HG02763 (cell line): ENCODE data around the gene KIF26B.

Source experiments
- ATAC-seq: cut with Tn5 transposase; IDR thresholded peaks from one replicate; pipeline ENCODE4 v1.9.1; 2021; ENCODE audit warnings: mild to moderate bottlenecking, moderate library complexity; ENCODE audit not compliant: unreplicated experiment

The KIF26B gene

DNA sequence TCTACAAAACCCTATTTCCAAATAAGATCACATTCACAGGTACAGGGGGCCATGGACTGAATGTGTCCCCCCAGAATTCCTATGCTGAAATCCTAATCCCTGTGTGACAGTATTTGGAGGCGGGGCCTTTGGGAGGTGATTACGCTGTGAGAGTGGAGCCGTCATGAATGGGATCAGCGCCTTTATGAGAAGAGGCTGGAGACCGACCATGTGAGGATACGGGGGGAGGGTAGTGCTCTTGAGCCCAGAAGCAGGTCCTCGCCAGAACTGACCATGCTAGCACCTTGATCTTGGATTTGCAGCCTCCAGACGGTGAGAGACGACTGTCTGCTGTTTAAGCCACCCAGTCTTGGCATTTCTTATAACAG lies 23.8 kb upstream of the KIF26B start:
- ATAC-seq = no peak

DNA sequence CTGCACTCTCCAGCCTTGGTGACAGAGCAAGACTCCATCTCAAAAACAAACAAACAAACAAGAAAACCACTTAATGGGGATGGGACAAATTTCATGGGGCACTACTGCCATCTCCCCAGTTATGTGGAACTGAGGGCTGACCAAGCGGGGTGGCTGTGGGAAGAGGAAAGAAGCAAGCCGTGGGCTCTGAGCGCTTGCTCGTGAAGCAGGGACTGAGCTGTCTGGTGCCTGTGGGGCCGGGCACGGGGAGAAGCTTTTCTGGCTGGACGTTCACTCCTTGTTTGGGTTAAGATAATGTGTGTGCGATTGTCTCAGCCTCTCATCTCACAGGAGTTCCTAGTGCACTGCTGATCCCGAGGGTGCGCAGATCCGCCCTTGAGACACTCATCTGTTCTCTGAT lies 22.0 kb upstream of the KIF26B start:
- ATAC-seq = no peak

DNA sequence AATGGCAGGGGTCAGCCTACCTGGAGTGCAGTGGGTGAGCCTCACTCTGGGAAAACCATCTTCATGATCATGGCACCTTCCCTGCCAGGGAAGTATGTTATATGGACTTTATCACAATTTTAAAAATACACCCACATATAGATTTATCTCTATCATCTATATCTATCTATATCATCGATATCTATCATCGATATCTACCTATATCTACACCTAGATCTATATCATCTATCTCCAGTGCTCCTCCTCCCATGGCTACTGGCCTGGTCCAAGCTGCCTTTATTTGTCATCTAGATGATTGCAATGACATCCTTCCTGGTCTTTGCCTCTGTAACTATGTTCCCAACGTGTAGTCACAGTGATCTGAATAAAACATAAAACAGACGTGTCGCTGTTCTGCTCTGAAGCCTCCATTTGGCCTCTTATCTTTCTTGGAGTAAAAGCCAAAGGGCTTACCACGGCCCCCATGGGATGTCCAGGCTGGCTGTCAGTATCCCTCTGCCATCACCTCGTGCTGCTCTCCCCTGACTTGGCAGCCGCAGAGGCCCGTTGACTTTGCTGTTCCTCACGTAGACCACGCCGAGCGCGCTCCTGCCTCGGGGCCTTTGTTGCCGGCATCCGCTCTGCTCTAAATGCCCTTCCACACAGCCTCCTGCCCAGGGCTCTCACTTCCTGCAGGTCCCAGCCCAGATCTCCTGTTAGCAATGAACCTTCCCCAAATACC lies 20.6 kb upstream of the KIF26B start:
- no peak for ATAC-seq

DNA sequence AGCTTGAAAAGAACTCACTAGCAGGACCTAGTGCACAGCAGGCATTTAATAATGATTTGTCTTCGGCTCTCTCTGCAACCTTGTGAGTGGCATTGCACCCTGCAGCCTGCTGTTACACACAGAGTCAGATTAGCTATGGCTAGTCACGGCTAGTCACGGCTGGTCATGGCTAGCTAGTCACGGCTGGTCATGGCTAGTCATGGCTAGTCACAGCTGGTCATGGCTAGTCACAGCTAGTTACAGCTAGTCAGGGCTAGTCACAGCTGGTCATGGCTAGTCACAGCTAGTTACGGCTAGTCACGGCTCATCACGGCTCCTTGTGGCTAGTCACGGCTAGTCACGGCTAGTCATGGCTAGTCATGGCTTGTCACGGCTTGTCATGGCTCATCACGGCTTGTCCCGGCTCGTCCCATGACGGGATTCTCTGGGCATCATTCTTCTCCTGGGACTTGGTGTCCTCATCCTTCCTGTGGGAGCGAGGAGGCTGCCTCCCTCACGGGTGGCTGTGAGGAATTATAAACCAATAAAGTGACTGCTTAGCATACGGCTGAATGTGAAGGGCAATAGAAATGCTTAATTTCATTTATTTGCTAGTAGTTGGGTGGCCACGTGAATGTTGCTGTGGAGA lies 12.5 kb upstream of the KIF26B start:
- ATAC-seq = no peak

DNA sequence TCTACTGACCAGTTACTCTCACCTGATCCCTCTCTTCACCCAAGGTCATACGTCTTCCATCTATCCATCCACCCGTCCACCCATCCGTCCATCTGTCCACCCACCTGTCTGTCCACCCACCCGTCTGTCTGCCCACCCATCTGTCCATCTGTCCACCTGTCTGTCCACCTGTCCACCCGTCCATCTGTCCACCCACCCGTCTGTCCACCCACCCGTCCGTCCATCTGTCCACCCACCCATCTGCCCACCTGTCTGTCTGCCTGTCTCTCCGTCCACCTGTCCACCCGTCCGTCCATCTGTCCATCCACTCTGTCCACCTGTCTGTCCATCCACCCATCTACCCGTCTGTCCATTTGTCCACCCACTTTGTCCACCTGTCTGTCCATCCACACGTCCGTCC lies 11.8 kb upstream of the KIF26B start:
- ATAC-seq = no peak

DNA sequence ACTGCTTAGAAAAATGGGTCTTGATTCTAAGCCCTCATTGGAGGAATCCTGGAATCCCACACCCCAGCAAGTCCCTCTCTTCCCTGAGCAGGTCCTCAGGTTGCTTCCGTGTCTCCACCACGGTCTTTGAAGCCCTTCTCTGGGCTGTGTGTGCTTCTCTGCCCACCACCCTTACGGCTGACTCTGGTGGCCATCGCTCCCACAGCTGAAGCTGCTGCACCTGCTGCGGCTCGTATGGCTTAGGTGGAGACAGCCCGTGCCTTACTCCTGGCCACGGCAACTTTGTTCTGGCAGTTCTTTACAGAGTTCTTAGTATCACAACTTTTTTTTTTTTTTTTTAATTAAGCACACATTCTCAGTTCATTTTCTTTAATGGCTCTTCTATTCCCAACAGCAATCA lies 10.9 kb upstream of the KIF26B start:
- no peak for ATAC-seq

DNA sequence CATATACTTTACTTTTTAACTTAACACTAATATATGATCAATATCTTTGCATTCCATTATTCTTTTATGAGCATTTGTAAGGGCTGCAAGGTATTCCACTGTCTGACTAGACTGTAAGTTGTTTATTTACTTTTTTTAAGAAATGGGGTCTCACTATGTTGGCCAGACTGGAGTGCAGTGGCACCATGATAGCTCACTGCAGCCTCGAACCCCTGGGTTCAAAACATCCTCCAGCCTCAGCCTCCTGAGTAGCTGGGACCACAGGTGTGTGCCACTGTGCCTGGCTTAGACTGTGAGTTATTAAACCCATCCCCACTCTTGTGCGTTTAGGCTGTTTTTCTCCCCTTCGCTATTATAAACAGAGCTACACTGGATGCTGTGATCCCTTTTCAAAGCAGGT lies 6.7 kb upstream of the KIF26B start:
- no peak for ATAC-seq

DNA sequence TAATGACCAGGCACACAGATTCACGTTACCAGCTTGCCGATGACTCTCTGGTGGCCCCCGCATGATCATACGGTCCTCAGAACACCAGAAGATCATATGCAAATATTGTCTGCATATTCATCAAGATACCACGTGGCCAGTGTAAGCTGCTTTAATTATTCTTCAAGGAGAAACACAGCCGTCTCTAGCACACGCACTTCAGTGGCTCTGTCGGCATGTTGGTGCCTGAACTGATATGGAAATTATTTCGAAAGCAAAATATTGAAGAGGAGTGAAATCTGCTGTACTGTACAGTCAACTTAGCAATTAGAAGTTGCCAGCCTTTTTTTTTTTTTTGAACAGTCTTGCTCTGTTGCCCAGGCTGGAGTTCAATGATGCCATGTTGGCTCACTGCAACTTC lies 5.9 kb upstream of the KIF26B start:
- ATAC-seq = no peak

DNA sequence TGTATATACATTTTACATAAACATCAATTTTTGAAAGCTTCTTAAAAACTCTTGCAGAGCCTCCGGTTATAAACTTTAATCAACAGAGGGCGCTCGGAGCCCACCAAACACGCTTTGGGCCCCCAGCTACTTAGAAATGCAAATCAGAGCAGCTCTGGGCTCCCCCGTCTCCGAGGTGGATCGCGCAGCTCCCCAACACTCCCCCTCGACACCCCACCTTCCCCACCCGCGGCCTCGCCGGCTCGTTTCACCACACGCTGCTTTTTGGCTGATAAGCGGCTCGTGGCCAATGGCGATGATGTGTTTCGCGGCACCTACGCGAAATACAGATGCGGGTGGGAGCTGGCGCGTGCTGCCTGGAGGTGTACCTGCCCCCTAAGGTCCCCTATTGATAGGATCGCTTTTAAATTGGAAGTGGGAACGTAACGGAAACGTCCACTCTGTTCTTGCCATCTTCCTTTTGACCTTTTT lies 1.7 kb upstream of the KIF26B start:
- ATAC-seq = no peak

DNA sequence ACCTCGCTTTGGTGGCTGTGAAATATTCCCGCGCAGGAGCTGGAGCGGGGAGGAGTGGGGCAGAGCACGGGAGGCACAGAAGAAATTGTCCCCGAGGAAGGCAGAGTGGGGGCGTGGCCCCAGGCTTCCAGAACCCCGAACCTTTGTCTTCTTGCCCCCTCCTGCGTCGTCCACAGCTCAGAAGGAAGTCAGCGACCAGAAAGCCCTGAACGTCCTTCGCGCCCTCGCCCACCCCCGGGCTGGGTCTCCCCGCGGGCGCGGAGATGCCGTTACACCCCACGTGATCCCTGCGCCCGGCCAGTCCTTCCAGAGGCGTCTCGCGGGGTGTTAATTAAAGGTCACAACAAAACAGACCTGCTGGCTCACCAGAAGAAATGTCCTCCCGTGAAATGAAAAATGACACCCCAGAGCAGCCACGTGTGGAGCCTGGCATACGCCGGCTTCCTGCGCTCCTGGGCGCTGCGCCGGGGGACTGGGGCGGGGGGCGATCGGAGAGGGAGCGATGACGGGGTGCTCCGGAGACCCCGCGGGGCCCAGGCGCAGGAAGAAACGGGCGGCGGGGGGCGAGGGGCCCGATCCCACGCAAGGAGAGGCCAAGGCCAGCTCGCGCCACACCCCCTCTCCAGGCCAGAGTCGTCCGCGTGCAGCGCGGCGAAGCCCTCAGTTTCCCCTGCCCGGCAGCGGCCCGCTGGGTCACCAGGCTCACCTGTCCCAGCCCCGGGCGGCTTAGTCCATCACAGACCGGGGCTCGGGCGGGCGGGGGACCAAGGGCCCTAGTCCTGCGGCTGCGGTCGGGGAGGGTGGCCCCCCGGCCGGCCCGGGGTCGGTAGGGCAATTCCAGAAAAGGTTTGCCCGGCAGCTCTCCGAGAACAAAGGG lies 995 bp upstream of the KIF26B start:
- no peak for ATAC-seq

DNA sequence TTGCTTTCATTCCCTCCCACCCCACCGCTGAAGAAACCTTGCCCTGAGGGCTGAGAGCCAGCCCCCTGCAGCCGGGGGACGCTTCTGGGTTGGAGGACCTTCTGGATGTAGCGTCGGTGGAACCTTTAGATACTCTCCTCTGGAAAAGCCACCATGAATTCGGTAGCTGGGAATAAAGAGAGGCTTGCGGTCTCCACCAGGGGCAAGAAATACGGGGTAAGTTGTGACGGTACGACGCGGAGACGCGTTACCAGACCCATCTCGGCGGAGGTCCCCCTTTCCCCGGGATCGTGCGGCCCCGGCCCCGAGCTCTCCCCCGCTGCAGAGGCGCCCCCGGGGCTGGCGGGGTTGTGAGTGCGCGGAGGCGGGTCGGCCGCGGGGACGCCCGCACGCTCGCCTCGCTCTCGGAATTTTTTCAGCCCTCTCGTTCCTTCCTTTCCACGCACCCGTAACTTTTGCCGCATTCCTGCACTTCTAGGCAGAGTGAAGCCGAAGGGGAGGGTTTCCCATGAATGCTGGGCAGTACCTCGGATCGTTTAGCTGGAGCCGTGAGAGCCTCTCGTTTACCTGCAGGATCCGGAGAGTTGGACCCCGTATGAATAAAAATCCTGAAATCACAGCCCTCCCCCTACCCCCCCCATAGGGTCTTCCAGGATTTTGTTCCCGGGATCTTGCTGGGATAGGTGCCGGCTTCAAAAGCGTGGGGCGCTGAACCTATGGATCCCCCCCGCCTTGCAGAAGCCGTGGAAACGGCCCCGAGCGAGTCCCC lies 671 bp downstream of the KIF26B start:
- ATAC-seq = no peak

DNA sequence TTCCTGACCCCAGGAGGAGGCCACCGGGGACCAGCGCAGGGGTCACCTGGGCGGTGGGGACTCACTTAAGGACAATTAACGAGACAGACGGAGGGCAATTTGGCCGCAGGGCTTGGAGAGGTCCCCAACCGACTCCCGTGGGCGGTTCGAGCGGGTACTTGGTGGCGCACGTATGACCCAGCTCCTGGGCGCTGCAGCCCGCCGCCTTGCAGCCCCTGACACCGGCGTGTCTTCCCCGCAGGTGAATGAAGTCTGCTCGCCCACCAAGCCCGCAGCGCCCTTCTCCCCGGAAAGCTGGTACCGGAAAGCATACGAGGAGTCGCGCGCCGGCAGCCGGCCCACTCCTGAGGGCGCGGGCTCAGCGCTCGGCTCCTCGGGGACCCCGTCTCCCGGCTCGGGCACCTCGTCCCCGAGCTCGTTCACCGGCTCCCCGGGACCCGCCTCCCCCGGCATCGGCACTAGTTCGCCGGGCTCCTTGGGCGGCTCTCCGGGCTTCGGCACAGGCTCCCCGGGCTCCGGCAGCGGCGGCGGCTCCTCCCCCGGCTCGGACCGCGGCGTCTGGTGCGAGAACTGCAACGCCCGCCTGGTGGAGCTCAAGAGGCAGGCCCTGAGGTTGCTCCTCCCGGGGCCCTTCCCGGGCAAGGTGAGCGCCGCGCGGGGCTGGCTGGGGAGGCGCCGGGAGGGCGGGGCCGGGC lies 1.4 kb downstream of the KIF26B start:
- ATAC-seq = peak; percentile 90

DNA sequence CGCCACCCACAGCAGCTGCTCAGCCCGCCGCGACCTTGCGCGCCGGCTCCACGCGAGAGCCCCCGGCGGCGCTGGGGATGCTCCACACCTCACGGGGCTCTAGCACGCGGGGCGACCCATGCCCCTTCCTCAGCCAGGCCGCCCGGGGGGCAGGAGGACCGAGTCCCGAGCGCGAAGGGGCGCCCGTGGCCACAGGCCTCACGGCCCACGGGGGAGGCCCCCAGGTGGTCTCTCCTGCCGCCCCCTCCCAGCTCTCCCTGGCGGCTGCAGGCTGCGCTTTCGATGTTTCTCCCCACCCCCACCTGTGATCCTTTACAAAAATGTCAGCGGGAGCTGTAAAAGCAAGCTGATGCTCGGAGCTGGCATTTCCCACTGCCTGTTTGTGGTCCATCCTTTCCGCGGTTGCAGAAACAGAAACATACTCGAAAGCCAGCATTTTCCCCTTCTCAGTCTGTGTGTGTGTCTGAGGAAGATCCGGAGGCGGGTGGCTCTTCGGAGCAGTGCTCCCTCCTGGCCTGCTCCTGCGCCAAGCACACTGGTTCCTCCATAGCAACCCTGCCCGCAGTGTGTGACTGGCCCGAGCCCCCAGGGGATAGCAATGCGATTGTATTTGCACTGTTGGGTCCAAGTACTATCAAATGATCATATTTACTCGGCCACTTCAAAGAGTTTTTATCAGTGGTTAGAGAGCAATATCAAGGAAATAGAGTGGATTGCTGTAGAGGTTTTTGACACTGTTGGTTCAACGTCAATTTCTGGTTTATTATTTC lies 2.1 kb downstream of the KIF26B start:
- no peak for ATAC-seq

DNA sequence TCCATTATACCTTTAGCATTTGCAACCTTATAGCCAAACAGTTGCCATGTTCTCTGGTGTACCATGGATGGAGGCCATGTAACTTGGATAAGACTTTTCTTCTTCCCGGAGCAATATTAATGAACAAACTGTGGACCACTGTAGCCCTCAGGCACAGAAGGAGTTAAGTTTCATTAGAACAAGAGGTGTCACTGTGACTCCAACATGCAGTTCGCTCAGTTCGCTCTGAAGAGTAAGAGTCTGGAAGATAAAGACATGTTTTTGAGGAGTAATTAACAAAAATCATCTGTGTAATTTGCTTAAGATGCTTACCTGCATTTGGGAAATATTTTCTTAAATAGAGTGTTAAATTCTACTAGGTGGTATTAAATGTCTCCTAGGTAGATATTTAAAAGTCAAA lies 4.1 kb downstream of the KIF26B start:
- ATAC-seq = no peak

DNA sequence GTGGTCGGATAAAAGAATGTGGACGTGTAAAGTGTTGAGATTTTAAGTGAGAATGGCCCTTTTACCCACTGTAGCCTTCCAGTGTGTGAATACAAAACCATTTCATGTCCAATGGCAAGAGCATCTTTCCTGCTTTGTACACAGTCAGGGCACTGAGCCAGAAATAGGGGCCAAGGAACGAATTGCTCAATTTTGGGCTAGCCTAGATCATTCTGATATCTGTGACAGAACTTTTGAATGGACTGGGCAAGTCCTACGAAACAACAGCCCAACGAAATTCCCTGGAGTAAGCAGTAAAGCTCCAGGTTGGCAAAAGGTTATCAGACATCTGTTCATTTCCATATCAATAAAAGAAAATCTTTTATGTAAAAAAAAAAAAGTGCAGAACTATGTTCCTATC lies 5.5 kb downstream of the KIF26B start:
- no peak for ATAC-seq

DNA sequence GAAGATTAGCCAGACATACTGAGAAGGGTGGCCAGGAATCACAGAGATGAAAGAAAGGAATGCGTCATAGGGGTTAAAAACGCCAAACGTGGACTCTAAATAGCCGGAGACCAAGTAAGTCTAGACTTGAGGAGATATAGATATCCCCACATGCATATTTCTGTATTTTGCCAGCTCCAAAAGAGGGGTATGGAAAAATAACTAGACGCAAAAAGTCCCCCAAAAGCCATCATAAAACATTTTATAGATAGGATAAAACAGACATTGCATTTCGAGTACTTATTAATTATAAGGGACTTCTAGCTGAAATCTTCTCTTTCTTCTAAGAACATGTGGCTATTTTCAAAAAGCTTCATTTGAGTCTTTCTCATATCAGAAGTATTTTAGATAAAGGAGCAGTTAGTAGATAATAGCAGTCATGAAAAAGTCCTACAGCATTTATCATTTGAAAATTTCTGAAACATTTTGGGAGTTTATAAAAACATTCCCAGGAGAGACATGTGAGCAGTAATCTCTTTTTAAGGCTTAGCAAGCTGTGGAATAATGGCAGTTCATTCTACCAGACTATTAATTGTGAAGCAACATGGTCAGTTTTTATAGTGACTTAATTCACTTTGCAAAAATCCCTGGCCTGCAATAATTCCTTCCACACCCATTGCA lies 6.1 kb downstream of the KIF26B start:
- no peak for ATAC-seq

DNA sequence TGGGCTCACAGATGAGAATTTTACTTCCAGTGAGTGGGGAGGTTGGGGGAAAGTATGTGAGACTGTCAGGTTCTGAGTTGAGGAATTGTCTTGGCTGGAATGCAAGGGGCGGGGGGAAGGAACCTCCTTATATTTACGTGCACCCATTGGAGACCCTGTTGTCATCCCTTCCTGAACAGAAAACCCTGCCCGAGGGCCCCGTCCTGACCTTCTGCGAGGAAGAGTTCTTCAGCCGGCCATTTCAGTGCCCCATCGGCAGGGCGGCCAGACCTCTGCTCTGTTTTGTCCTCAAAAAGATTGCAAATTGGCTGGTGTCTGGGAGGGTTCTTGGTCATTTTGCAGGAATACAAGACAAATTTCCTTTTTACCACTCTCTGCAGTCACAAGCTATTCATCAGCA lies 7.1 kb downstream of the KIF26B start:
- ATAC-seq = no peak

DNA sequence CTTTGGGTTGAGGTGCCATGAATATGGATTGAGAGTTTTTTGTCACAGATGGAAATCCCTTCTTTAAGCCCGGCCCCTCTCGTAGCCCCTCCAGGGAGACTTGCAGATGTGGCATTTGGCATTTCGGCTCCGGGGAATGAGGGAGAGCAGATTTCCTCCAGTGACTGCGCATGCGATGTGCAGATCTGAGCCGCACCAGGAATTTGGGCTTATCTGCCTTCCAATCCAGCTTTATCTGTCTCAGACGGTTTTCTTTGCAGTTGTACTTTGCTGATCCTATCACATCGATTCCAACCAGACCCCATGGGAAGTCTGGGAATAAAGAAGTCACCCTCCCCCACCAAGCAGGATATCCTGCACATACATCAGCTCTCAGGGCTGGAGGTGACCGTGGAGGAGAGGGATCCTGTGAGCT lies 11.7 kb downstream of the KIF26B start:
- no peak for ATAC-seq

DNA sequence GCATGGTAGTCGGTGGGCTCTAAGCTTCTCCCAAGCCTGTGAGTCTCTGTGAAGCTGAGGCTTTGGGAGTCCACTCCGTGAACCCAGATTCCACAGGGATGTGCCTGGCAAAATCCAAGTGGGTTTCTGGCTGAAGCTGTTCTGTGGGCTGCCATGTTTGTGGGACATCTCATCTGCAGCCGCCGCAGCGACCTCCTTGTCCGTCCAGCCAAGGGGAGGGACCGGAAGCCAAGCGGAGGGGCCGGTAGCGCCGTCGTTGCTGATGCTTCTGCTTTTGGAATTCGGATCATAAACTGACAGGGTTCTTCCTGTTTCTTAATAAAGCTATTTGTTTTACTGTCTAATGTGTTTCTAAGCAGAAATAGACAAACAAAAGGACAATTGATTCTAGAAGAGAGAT lies 13.3 kb downstream of the KIF26B start:
- no peak for ATAC-seq
